HG02642 (cell line): Measurements from ENCODE around the gene GPNMB.
"Not testable (repeated sequence)": the region's sequence is repeated elsewhere in the genome, so short reads cannot be mapped to it uniquely, and the experiment has no call there.

Source experiments
- ATAC-seq: cut with Tn5 transposase; IDR thresholded peaks from one replicate; pipeline ENCODE4 v1.9.1; 2021; ENCODE audit warnings: mild to moderate bottlenecking; ENCODE audit not compliant: unreplicated experiment, poor library complexity

Gene GPNMB

GRCh38 chr7:23246555-23246954 is at the start of gene GPNMB:
GPNMB (plus strand) TSS chr7:23246775; CDS start chr7:23246858, 83 bp downstream.
- no peak for ATAC-seq

- ATAC-seq = not testable (repeated sequence)
Observed at GRCh38 chr7:23197745-23198144, 48.8 kb upstream of the GPNMB start.

- no peak for ATAC-seq
Observed at GRCh38 chr7:23200331-23200730, 46.2 kb upstream of the GPNMB start.

GRCh38 chr7:23204241-23204640 is 42.3 kb upstream of the GPNMB start:
- no peak for ATAC-seq

- no peak for ATAC-seq
Observed at GRCh38 chr7:23205577-23205908, 41.0 kb upstream of the GPNMB start.

- ATAC-seq = peak; percentile 50
Observed at GRCh38 chr7:23205909-23206767, 40.4 kb upstream of the GPNMB start.

GRCh38 chr7:23207021-23207420 is 39.6 kb upstream of the GPNMB start:
- no peak for ATAC-seq

- no peak for ATAC-seq
Observed at GRCh38 chr7:23207884-23208283, 38.7 kb upstream of the GPNMB start.

GRCh38 chr7:23208316-23208715 is 38.3 kb upstream of the GPNMB start:
- ATAC-seq = no peak

- ATAC-seq = no peak
Observed at GRCh38 chr7:23210506-23210905, 36.1 kb upstream of the GPNMB start.

- no peak for ATAC-seq
Observed at GRCh38 chr7:23211589-23211988, 35.0 kb upstream of the GPNMB start.

- ATAC-seq = no peak
Observed at GRCh38 chr7:23212395-23212794, 34.2 kb upstream of the GPNMB start.

GRCh38 chr7:23212841-23213240 is 33.7 kb upstream of the GPNMB start:
- no peak for ATAC-seq

GRCh38 chr7:23213755-23214154 is 32.8 kb upstream of the GPNMB start:
- ATAC-seq = no peak

- ATAC-seq = no peak
Observed at GRCh38 chr7:23214423-23214822, 32.2 kb upstream of the GPNMB start.

GRCh38 chr7:23214938-23215337 is 31.6 kb upstream of the GPNMB start:
- no peak for ATAC-seq

GRCh38 chr7:23216021-23216420 is 30.6 kb upstream of the GPNMB start:
- ATAC-seq = no peak

GRCh38 chr7:23218196-23218595 is 28.4 kb upstream of the GPNMB start:
- ATAC-seq = no peak

- ATAC-seq = no peak
Observed at GRCh38 chr7:23220690-23221305, 25.8 kb upstream of the GPNMB start.

GRCh38 chr7:23222439-23223030 is 24.0 kb upstream of the GPNMB start:
- ATAC-seq = no peak

GRCh38 chr7:23224364-23224763 is 22.2 kb upstream of the GPNMB start:
- not testable (repeated sequence) for ATAC-seq
